ENCODE data around the gene FBXL20. TPM values are rescaled to one million over a fixed set of nuclear protein-coding genes. Genes with fewer than 3 reads are reported as not detected.

Gene FBXL20
- total and polyA plus RNA-seq, 2 experiments from 2014 or later: 9.7 to 11.3 TPM

DNA sequence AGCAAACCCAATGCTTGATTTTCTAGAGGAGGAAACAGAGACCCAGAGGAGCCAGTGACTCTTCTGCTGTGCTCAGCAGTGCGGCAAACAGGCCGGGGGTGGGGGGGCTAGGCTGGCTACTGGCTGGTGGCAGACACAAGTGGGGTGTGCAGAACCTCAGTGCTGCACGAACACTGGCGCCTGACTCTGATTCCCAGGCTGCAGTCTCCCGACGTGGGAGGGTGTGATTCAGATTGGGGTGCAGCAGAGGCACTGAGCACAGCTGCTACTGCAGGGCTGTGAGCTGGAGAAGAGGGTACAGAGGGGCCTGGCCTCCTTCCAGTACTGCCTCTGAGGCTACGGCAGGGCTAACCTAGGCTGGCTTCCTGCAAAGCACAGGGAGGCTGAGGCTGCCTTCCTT lies 193.3 kb downstream of the FBXL20 start:
- TF ChIP-seq EZH2phosphoT487 (IDR thresholded peaks at IDR 0.05; ENCODE audit: insufficient read depth, low read depth) (no peak), EZH2 (IDR thresholded peaks at IDR 0.05; ENCODE audit: insufficient read depth, poor library complexity, severe bottlenecking) (no peak)
- no peaks in the 10 kb centered on the region for H3K9me2 ChIP-seq (ENCODE audit: insufficient read depth)
- no peaks in the 10 kb centered on the region for H3K79me2 ChIP-seq (ENCODE audit: insufficient read depth)
- no peaks in the 10 kb centered on the region; the same call in 1 of the 2 replicates for H4K20me1 ChIP-seq (ENCODE audit: insufficient read depth)
- no peak overlapping the region for H3K4me2 ChIP-seq (ENCODE audit: unreplicated experiment)
- in situ Hi-C loops (cut with MboI): no loop called here
- DNase-seq: peak; percentile 43
- H3F3A ChIP-seq (ENCODE audit: insufficient read depth): peaks cover 28% of the 10 kb centered on the region
- no peak overlapping the region for H2AFZ ChIP-seq
- peaks cover 20% of the 10 kb centered on the region for H3K36me3 ChIP-seq (ENCODE audit: low read depth)
- WGBS, 2 experiments (ENCODE audit: low coverage in 1 of 2, low lambda C conversion rate in 2 of 2, missing lambda C conversion rate in 2 of 2): 59 to 67% methylated on average over 4 to 7 of the region's 7 CpGs
- H3K27ac ChIP-seq: no peak overlapping the region
- H3K4me3 ChIP-seq: no peak overlapping the region
- no peaks in the 10 kb centered on the region for H3K27me3 ChIP-seq (replicated peaks; ENCODE audit: insufficient read depth)
- H3K9ac ChIP-seq: no peak overlapping the region
- H3K4me1 ChIP-seq (ENCODE audit: insufficient read depth): peaks cover 7% of the 10 kb centered on the region
- H3K9me3 ChIP-seq (ENCODE audit: low read depth): no peaks in the 10 kb centered on the region

GRCh38 chr17:39205112-39205526 lies 196.3 kb downstream of the FBXL20 start:
- in situ Hi-C loops (cut with MboI): no loop called here
- Histone ChIP-seq H2AFZ (no peak overlapping the region), H3K9me2 (ENCODE audit: insufficient read depth) (no peaks in the 10 kb centered on the region), H3K9me3 (ENCODE audit: low read depth) (no peaks in the 10 kb centered on the region), H3F3A (ENCODE audit: insufficient read depth) (peaks cover 53% of the 10 kb centered on the region), H3K27ac (no peak overlapping the region), H3K36me3 (ENCODE audit: low read depth) (peaks cover 35% of the 10 kb centered on the region), H3K4me3 (no peak overlapping the region), H4K20me1 (ENCODE audit: insufficient read depth) (no peaks in the 10 kb centered on the region; the same call in 1 of the 2 replicates), H3K27me3 (replicated peaks; ENCODE audit: insufficient read depth) (no peaks in the 10 kb centered on the region), H3K9ac (no peak overlapping the region), H3K4me2 (ENCODE audit: unreplicated experiment) (no peak overlapping the region), H3K79me2 (ENCODE audit: insufficient read depth) (peaks cover 29% of the 10 kb centered on the region), H3K4me1 (ENCODE audit: insufficient read depth) (peaks cover 18% of the 10 kb centered on the region)
- 83 to 84% methylated on average over 3 of the region's 3 CpGs for WGBS, 2 experiments (ENCODE audit: low coverage in 1 of 2, low lambda C conversion rate in 2 of 2, missing lambda C conversion rate in 2 of 2)
- TF ChIP-seq EZH2 (IDR thresholded peaks at IDR 0.05; ENCODE audit: insufficient read depth, poor library complexity, severe bottlenecking) (no peak), EZH2phosphoT487 (IDR thresholded peaks at IDR 0.05; ENCODE audit: insufficient read depth, low read depth) (no peak)
- DNase-seq: no peak

GRCh38 chr17:39204245-39204644 lies 197.2 kb downstream of the FBXL20 start:
- H3K27me3 ChIP-seq (replicated peaks; ENCODE audit: insufficient read depth): no peaks in the 10 kb centered on the region
- no peaks in the 10 kb centered on the region for H3K9me2 ChIP-seq (ENCODE audit: insufficient read depth)
- H2AFZ ChIP-seq: no peak overlapping the region
- in situ Hi-C loops (cut with MboI): no loop called here
- H3K4me2 ChIP-seq (ENCODE audit: unreplicated experiment): no peak overlapping the region
- WGBS, 2 experiments (ENCODE audit: low coverage in 1 of 2, low lambda C conversion rate in 2 of 2, missing lambda C conversion rate in 2 of 2): 84 to 85% methylated on average over 8 of the region's 8 CpGs
- H3K4me3 ChIP-seq: no peak overlapping the region
- no peak overlapping the region for H3K9ac ChIP-seq
- peaks cover 14% of the 10 kb centered on the region for H3K4me1 ChIP-seq (ENCODE audit: insufficient read depth)
- H3K36me3 ChIP-seq (ENCODE audit: low read depth): peaks cover 35% of the 10 kb centered on the region
- H3K9me3 ChIP-seq (ENCODE audit: low read depth): no peaks in the 10 kb centered on the region
- no peak overlapping the region for H3K27ac ChIP-seq
- peaks cover 58% of the 10 kb centered on the region for H3F3A ChIP-seq (ENCODE audit: insufficient read depth)
- peaks cover 29% of the 10 kb centered on the region for H3K79me2 ChIP-seq (ENCODE audit: insufficient read depth)
- no peaks in the 10 kb centered on the region; the same call in 1 of the 2 replicates for H4K20me1 ChIP-seq (ENCODE audit: insufficient read depth)
- TF ChIP-seq EZH2phosphoT487 (IDR thresholded peaks at IDR 0.05; ENCODE audit: insufficient read depth, low read depth) (no peak), EZH2 (IDR thresholded peaks at IDR 0.05; ENCODE audit: insufficient read depth, poor library complexity, severe bottlenecking) (no peak)
- DNase-seq: no peak

Other genes with a start within 250 kb of the FBXL20 start
- gene PLXDC1, start 250.0 kb downstream of the FBXL20 start, total RNA-seq (2014; rRNA removed; shearing (Covaris generic)): not detected in 2 replicates
- 0.24 and 0.71 TPM in 2 replicates for gene PLXDC1, start 250.0 kb downstream of the FBXL20 start, polyA plus RNA-seq (2016; fragmentation: Nextera tagmentation; extraction: Ambion mirVana)
- gene ARL5C, start 235.5 kb downstream of the FBXL20 start, total RNA-seq (2014; rRNA removed; shearing (Covaris generic)): not detected in 2 replicates
- gene ARL5C, start 235.5 kb downstream of the FBXL20 start, polyA plus RNA-seq (2016; fragmentation: Nextera tagmentation; extraction: Ambion mirVana): not detected in 2 replicates
- gene CACNB1, start 204.0 kb downstream of the FBXL20 start, total RNA-seq (2014; rRNA removed; shearing (Covaris generic)): 6.6 and 8.1 TPM in 2 replicates
- gene CACNB1, start 204.0 kb downstream of the FBXL20 start, polyA plus RNA-seq (2016; fragmentation: Nextera tagmentation; extraction: Ambion mirVana): 6.0 and 7.1 TPM in 2 replicates
- gene RPL19, start 201.3 kb downstream of the FBXL20 start, total RNA-seq (2014; rRNA removed; shearing (Covaris generic)): 1,500 and 1,636 TPM in 2 replicates
- gene RPL19, start 201.3 kb downstream of the FBXL20 start, polyA plus RNA-seq (2016; fragmentation: Nextera tagmentation; extraction: Ambion mirVana): 892 and 903 TPM in 2 replicates
- not detected in 2 replicates for gene STAC2, start 175.7 kb downstream of the FBXL20 start, total RNA-seq (2014; rRNA removed; shearing (Covaris generic))
- gene STAC2, start 175.7 kb downstream of the FBXL20 start, polyA plus RNA-seq (2016; fragmentation: Nextera tagmentation; extraction: Ambion mirVana): 0.05 TPM in 1 of 2 replicates, not detected in the other
- 14.9 and 17.6 TPM in 2 replicates for gene MED1, start 49.6 kb upstream of the FBXL20 start, total RNA-seq (2014; rRNA removed; shearing (Covaris generic))
- gene MED1, start 49.6 kb upstream of the FBXL20 start, polyA plus RNA-seq (2016; fragmentation: Nextera tagmentation; extraction: Ambion mirVana): 15.4 and 17.2 TPM in 2 replicates
- 21.0 and 21.1 TPM in 2 replicates for gene CDK12, start 59.9 kb upstream of the FBXL20 start, total RNA-seq (2014; rRNA removed; shearing (Covaris generic))
- 8.2 and 8.9 TPM in 2 replicates for gene CDK12, start 59.9 kb upstream of the FBXL20 start, polyA plus RNA-seq (2016; fragmentation: Nextera tagmentation; extraction: Ambion mirVana)
- gene NEUROD2, start 206.3 kb upstream of the FBXL20 start, total RNA-seq (2014; rRNA removed; shearing (Covaris generic)): not detected in 2 replicates
- gene NEUROD2, start 206.3 kb upstream of the FBXL20 start, polyA plus RNA-seq (2016; fragmentation: Nextera tagmentation; extraction: Ambion mirVana): not detected in 2 replicates
- not detected in 2 replicates for gene PPP1R1B, start 225.3 kb upstream of the FBXL20 start, total RNA-seq (2014; rRNA removed; shearing (Covaris generic))
- not detected in 2 replicates for gene PPP1R1B, start 225.3 kb upstream of the FBXL20 start, polyA plus RNA-seq (2016; fragmentation: Nextera tagmentation; extraction: Ambion mirVana)
- gene STARD3, start 235.5 kb upstream of the FBXL20 start, total RNA-seq (2014; rRNA removed; shearing (Covaris generic)): 34.0 and 41.0 TPM in 2 replicates
- 32.3 and 34.1 TPM in 2 replicates for gene STARD3, start 235.5 kb upstream of the FBXL20 start, polyA plus RNA-seq (2016; fragmentation: Nextera tagmentation; extraction: Ambion mirVana)

Measured in GM23248 (cell line).